Superior temporal gyrus (tissue), 1 donor: Measurements from ENCODE around the gene INPPL1.
"Not testable (repeated sequence)": the region's sequence is repeated elsewhere in the genome, so short reads cannot be mapped to it uniquely, and the experiment has no call there.

Source experiments
- DNase-seq: peaks from one replicate; pipeline ENCODE4 v3.0.0-alpha.2; 2016; ENCODE audit errors: extremely low spot score

INPPL1 gene

DNA sequence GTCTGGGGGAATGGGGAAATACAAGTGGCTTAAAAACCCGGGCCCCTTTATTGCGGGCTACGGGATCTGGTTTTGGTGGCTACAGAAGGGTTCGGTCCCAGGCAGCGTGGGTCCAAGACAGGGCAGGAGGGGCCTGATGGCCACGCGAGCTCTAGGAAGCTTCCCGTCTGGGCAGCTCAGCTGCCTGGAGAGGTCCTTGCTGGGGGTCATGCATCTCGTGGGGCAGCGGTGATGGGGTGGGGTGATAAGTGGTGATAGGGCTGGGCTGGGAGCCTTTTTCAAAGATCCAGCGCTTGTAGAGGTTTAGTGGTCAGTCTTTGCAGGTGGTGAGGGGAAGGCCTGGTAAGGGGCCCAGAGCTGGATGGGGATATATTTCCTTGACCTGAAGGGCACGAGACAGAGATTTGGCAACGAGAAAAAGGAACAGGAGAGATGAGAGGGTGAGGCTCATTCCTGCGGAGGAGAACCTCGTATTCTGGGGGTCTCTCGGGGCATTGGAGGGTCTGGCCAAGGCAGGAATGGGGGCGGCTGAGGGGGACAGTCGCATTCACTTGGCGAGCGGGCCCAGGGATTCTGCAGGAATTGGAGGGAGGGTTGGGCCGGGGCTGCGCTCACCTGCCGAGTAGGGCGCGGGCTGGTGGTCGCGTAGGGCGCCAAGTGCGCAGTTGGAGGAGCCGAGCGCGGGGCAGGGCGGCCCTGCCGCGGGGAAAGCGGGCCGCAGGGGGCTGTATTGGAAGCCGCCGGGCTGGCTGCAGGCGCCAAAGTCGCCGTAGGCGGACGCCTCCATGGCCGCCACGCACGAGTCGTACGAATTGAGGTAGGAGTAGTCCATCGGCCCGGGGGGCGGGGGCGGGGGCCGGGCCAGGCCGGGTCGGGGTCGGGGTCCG is 18.8 kb downstream of the INPPL1 start:
- DNase-seq = no peak

- DNase-seq = no peak
These were observed 19.4 kb downstream of the INPPL1 start, which contains the start of gene PHOX2A for GRCh38 chr11:72244060-72244360. Gene PHOX2A, minus strand, starts transcription at chr11:72244176. Its CDS starts 172 bp downstream, at chr11:72244004.

- DNase-seq = no peak
These were observed 20.0 kb downstream of the INPPL1 start for GRCh38 chr11:72244361-72245262.

DNA sequence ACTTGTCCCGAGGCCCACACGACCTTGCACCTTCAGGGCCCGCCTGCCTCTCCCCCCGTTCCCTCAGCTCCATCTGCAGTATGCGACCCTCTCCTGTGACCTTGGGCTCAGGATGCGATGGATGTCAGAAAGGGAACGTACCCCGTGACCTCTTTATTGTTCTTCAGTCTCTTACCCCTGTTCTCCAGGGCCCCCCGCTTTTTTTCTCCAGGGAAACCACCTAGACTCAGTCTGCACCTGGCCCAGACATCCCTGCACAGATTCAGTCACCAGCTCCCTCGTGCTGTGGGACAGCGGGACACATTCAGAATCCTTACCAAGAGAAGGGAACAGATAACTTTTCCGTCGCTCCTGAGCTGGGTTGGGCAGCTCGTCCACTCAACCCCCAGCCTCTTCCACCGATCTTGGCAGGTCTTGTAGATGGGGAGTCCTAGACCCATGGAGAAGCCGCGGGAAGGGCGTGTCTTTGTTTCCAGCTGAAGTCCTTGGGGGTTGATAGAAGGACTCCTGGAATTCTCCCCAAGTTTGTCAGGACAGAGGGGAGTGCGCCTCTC is 20.8 kb downstream of the INPPL1 start:
- no peak for DNase-seq

DNA sequence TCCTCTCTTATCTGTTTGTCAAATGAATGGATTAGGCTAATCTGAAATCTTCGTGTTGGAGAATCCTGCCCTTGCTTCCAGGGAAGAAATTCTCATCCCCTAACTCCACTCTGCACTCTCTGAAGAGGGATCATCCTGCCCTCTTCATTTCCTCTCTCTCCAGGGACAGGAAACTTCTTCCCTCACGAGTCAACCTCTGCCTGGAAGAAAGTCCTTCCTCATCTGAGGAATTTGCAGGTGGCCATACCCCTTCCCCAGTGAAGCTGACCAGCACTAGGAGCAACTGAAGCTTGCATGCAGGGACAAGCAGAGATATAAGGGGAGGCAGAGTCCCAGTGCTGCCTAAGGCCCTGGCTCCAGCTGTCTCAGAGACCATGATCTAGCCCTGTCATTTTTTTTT is 23.0 kb downstream of the INPPL1 start:
- no peak for DNase-seq

GRCh38 chr11:72249961-72250360 is 25.4 kb downstream of the INPPL1 start:
- DNase-seq = no peak

DNA sequence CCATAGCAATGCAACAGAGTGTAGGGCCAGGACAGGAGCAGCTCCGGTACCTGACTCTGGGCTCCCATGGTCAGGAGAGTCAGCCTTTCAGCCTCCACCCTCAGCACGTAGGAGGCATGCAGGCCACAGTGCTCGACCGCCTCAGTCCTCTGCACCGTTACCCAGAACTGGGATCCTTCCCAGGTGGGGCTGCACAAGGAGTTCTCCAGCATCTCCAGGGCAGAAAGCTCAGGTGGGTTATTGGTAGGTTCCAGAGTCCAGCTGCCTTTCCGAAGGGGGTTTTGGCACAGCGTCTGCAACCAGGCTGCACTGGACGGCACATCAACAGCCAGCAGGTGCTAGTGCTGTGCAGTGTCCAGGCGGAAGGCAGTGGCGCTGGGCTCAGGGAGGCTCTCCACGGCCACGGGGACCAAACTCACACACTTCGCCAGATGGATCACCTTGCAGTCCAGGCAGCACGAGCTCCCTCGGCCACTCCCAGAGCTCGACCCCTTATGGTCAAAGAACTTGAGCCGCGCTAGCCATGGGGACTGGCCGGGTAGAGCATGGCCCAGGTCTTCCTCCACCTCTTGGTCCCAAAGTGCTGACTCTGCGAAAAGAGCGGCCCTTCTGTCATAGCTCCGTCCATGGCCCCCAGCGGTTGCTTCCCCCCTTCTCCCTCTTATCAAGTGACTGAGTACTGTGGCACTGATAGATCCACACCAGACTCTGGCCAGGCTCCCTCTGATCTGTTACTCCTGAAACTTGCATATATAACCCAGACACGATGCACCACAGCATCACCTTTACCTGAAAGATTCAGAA is 26.3 kb downstream of the INPPL1 start:
- DNase-seq = no peak

GRCh38 chr11:72251614-72252013 is 27.0 kb downstream of the INPPL1 start:
- no peak for DNase-seq

- no peak for DNase-seq
These were observed 28.8 kb downstream of the INPPL1 start for GRCh38 chr11:72253392-72253791.

- DNase-seq = no peak
These were observed 29.9 kb downstream of the INPPL1 start for GRCh38 chr11:72254299-72254993.

DNA sequence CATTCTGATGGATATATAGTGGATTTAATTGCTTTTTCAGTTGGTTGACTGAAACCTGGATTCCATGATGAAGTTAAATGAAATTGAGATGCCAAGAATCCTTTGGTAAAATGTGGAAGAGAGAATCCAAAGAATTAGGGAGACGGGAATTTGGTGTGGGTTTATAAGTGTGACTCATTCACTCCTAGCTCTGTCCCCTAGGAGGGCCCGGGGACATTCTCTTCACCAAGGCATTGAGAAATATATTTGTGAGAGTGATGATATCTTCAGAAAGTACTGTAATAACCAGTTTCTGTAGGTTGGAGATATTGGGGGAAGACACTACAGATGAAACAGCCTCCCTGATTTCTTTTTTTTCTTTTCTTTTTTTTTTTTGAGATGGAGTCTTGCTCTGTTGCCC is 33.0 kb downstream of the INPPL1 start:
- DNase-seq = no peak

DNA sequence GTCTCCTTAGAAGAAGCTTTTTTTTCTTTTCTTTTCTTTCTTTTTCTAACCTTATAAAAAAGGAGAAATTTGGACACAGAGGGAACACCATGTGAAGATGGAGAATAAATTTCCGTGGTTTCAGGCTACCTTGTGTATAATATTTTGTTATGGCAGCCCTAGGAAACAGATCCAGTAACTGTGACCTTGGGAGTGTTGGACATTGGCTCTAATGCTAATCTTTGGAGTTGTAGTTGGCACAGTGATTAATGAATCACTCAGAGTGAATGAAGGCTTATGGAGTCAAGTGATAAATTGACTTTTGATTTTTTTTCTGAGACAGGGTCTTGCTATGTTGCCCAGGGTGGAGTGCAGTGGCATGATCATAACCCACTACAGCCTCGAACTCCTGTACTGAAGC is 34.9 kb downstream of the INPPL1 start:
- no peak for DNase-seq

DNA sequence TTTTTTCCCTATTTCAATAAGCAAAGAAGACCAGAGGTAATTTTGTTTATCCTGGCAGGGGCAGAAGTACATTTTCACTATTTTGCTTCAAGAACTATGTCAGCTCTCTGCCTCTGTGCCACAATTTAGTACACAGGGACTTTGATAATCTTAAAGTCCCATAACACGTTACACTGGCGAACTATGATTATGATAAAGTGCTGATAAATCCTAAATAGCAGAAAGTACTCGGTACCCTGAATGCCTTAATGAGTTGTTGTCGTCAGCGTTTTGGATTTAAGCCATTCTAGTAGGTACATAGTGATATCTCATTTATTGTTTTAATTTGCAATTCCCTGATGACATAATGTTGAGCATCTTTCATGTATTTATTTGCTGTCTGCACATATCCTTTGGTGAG is 36.0 kb downstream of the INPPL1 start:
- DNase-seq = no peak

DNA sequence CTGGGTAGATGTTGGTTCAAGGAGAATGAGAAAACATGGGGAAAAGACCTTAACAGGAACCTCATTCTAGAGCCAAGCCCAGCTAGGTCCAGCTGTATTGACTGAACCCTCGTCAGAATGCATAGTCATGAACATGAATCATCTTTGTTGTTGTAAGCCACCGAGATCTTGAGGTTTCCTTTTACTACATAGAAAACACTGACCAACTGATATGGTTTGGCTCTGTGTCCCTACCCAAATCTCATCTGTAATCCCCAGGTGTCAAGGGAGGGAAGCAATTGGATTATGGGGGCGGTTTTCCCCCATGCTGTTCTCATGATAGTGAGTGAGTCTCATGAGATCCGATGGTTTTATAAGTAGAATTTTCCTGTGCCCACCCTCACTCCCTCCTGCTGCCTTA is 38.8 kb downstream of the INPPL1 start:
- no peak for DNase-seq

- no peak for DNase-seq
These were observed 41.4 kb downstream of the INPPL1 start for GRCh38 chr11:72265951-72266350.

- not testable (repeated sequence) for DNase-seq
These were observed 42.4 kb downstream of the INPPL1 start for GRCh38 chr11:72266960-72267359.

DNA sequence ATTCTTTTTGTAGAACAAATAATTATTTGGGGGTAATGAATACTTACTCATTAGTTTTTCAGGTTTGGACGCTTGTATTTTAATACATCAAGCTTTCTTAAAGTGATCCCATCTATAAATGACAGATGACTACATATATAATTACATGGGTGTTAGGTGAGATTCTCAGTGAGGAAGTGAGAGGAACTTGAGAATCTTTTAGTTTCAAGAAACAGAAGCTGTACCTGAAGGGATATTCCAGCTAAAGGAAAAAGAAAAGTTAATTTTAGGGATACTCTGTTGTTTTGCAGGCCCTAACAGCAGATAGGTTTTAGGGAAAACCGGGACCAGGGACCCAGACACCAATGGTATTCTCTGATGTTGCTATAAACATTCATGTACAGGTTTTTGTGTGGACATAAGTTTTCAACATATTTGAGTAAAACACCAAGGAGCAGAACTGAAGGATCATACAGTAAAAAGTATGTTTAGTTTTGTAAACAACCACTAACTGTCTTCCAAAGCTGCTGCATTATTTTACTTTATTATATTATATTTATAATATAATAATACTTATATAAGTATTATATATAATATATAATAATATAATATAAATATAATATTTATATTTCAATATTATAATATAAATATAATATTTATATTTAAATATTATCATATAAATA is 43.5 kb downstream of the INPPL1 start:
- DNase-seq = no peak

DNA sequence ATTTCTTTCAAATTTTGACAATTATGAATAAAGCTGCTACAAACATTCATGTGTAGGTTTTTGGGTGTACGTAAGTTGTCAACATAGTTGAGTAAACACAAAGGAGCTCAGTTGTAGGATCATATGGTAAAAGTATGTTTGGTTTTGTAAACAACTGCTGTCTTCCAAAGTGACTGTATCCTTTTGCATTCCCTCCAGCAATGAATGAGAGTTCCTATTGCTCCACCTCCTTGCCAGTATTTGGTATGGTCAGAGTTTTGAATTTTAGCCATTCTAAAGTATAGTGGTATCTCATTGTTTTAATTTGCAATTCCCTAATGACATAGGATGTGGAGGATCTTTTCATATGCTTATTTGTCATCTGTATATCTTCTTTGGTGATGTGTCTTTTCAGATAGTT is 47.4 kb downstream of the INPPL1 start:
- DNase-seq = no peak

DNA sequence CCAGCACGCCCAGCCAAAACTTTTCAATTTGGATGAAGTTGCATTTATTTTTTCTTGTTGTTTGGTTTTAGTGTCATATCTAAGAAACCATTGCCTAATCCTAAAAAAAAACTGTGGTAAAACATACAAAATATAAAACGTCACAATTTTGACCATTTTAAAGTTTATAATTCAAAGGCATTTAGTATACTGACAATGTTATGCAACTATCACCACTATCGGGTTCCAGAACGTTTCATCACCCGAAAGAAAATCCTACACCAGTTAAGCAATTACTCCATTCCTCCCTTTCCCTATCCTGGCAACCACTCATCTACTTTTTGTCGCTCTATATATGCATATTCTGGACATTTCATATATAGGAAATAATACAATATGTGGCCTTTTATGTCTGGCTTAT is 49.9 kb downstream of the INPPL1 start:
- no peak for DNase-seq

GRCh38 chr11:72278905-72279304 is 54.3 kb downstream of the INPPL1 start:
- DNase-seq = no peak

GRCh38 chr11:72280037-72280436 is 55.5 kb downstream of the INPPL1 start:
- DNase-seq = no peak
